Muscle of back (tissue), 11 donors: ENCODE results near the gene PTTG1IP2. TPM values are rescaled to one million over a fixed set of nuclear protein-coding genes. Genes with fewer than 3 reads are reported as not detected.

ENCODE experiments used
- DNase-seq, 3 donors: peaks; one replicate each; pipeline versions ENCODE4 v3.0.0 to v3.0.0-alpha.2; 2013
- polyA plus RNA-seq, 10 donors: library from polyadenylated mRNA; unstranded; fragments of 120-200 nt; gene quantifications; one replicate each; pipeline ENCODE4 v1.2.1, GENCODE V29; 2013; ENCODE audit not compliant: insufficient read length in 10 of 10

PTTG1IP2 gene
- polyA plus RNA-seq, 10 donors: not detected

GRCh38 chr7:90474284-90475210 is 5.1 kb downstream of the PTTG1IP2 start:
- peak in 1 of 3 donors; percentile 76 for DNase-seq

GRCh38 chr7:90483251-90483650 is 13.8 kb downstream of the PTTG1IP2 start:
- no peak for DNase-seq

GRCh38 chr7:90484706-90485105 is 15.3 kb downstream of the PTTG1IP2 start:
- no peak for DNase-seq

GRCh38 chr7:90485734-90486316 is 16.4 kb downstream of the PTTG1IP2 start:
- DNase-seq: no peak

- DNase-seq: no peak
Observed at GRCh38 chr7:90487808-90488207, 18.4 kb downstream of the PTTG1IP2 start.

- no peak for DNase-seq
Observed at GRCh38 chr7:90488220-90488619, 18.8 kb downstream of the PTTG1IP2 start.

GRCh38 chr7:90492250-90492649 is 22.8 kb downstream of the PTTG1IP2 start:
- no peak for DNase-seq

- DNase-seq: no peak
Observed at GRCh38 chr7:90495241-90495640, 25.8 kb downstream of the PTTG1IP2 start.

- no peak for DNase-seq
Observed at GRCh38 chr7:90502539-90502938, 33.1 kb downstream of the PTTG1IP2 start.

- no peak for DNase-seq
Observed at GRCh38 chr7:90503367-90503766, 33.9 kb downstream of the PTTG1IP2 start.

GRCh38 chr7:90507692-90508091 is 38.3 kb downstream of the PTTG1IP2 start:
- no peak for DNase-seq

- no peak for DNase-seq
Observed at GRCh38 chr7:90511776-90512175, 42.3 kb downstream of the PTTG1IP2 start.

- DNase-seq: no peak
Observed at GRCh38 chr7:90512821-90513254, 43.4 kb downstream of the PTTG1IP2 start.

- DNase-seq: no peak
Observed at GRCh38 chr7:90516257-90516656, 46.8 kb downstream of the PTTG1IP2 start.

GRCh38 chr7:90518630-90519029 is 49.2 kb downstream of the PTTG1IP2 start:
- no peak for DNase-seq

GRCh38 chr7:90520484-90520883 is 51.0 kb downstream of the PTTG1IP2 start:
- DNase-seq: no peak

- DNase-seq: peak in 1 of 3 donors; percentile 14
Observed at GRCh38 chr7:90530263-90530662, 60.8 kb downstream of the PTTG1IP2 start.

- DNase-seq: no peak
Observed at GRCh38 chr7:90532231-90532929, 62.9 kb downstream of the PTTG1IP2 start.

GRCh38 chr7:90536449-90536848 is 67.0 kb downstream of the PTTG1IP2 start:
- DNase-seq: no peak

GRCh38 chr7:90538405-90538804 is 69.0 kb downstream of the PTTG1IP2 start:
- DNase-seq: no peak

- no peak for DNase-seq
Observed at GRCh38 chr7:90540406-90540805, 71.0 kb downstream of the PTTG1IP2 start.

- no peak for DNase-seq
Observed at GRCh38 chr7:90551036-90551435, 81.6 kb downstream of the PTTG1IP2 start.

- DNase-seq: peak in 2 of 3 donors; percentile 2 to 11
Observed at GRCh38 chr7:90552521-90552920, 83.1 kb downstream of the PTTG1IP2 start.
